K562 (cell line): ENCODE measurements around the gene USP11. TPM values are rescaled to one million over a fixed set of nuclear protein-coding genes. Genes with fewer than 3 reads are reported as not detected.

Source experiments
- BRF1 ChIP-seq: IDR thresholded peaks from 3 replicates; pipeline ENCODE4 v1.6.1; 2011; ENCODE audit warnings: borderline replicate concordance, mild to moderate bottlenecking; ENCODE audit not compliant: insufficient read length; ENCODE audit errors: extremely low read depth
- CBFA2T3 ChIP-seq: fragments of 450-650 bp; IDR thresholded peaks from 2 replicates; pipeline ENCODE4 v1.6.1; 2017
- CHCHD3 ChIP-seq: fragments of 250-450 bp; sonication (Bioruptor Pico); IDR thresholded peaks from 2 replicates; pipeline ENCODE4 v2.1.2; 2022; ENCODE audit warnings: mild to moderate bottlenecking
- DPF2 ChIP-seq: fragments of 450-650 bp; IDR thresholded peaks from 2 replicates; pipeline ENCODE4 v1.6.1; 2016
- GATAD2B ChIP-seq: fragments of 450-650 bp; IDR thresholded peaks from 2 replicates; pipeline ENCODE4 v1.6.1; 2017; ENCODE audit warnings: mild to moderate bottlenecking, borderline replicate concordance
- HCFC1 ChIP-seq: IDR thresholded peaks from 2 replicates; pipeline ENCODE4 v1.6.1; 2012; ENCODE audit warnings: low read depth, low read length, improper control_type of control experiment
- KLF10 ChIP-seq: fragments of 250-450 bp; sonication (Bioruptor Pico); IDR thresholded peaks from 2 replicates; pipeline ENCODE4 v1.6.1; 2021; ENCODE audit warnings: matching md5 sums
- KLF16 ChIP-seq: IDR thresholded peaks from 2 replicates; pipeline ENCODE4 v1.6.1; 2016; ENCODE audit warnings: antibody characterized with exemption
- NFIC ChIP-seq: fragments of 450-650 bp; IDR thresholded peaks from 2 replicates; pipeline ENCODE4 v1.6.1; 2017; ENCODE audit warnings: mild to moderate bottlenecking, inconsistent platforms
- PTBP1 ChIP-seq: fragments of 200-400 bp; formaldehyde crosslinking; IDR thresholded peaks from 2 replicates; pipeline ENCODE4 v1.6.1; 2017; ENCODE audit warnings: low read depth, low read length
- SMAD2 ChIP-seq: fragments of 150-350 bp; IDR thresholded peaks from 2 replicates; pipeline ENCODE4 v1.6.1; 2014; ENCODE audit warnings: low read depth, mild to moderate bottlenecking, low read length
- TARDBP ChIP-seq: fragments of 450-650 bp; IDR thresholded peaks from 2 replicates; pipeline ENCODE4 v1.6.1; 2016
- TBP ChIP-seq: optimal IDR thresholded peaks from 2 replicates; pipeline ENCODE3; 2011; ENCODE audit warnings: low read depth, low read length, improper control_type of control experiment
- THRA ChIP-seq: fragments of 450-650 bp; IDR thresholded peaks from 2 replicates; pipeline ENCODE4 v1.6.1; 2017; ENCODE audit warnings: mild to moderate bottlenecking, moderate library complexity
- YY1 ChIP-seq, 3 experiments: IDR thresholded peaks; 2 replicates each; pipeline ENCODE4 v1.6.1; 2011; ENCODE audit warnings: low read length in 2 of 3, mild to moderate bottlenecking in 2 of 3, moderate library complexity in 2 of 3, borderline replicate concordance in 1 of 3, control low read depth in 1 of 3, low read depth in 1 of 3; ENCODE audit not compliant: insufficient read depth in 3 of 3, insufficient replicate concordance in 2 of 3, control insufficient read depth in 1 of 3, insufficient read length in 1 of 3; ENCODE audit errors: extremely low read depth in 1 of 3
- ZNF121 ChIP-seq: sonication (generic); formaldehyde crosslinking; conservative IDR thresholded peaks from 2 replicates; pipeline ENCODE4 v1.8.0; 2022; ENCODE audit warnings: missing genetic modification reagents
- ZNF444 ChIP-seq: fragments of 250-450 bp; sonication (Bioruptor Pico); IDR thresholded peaks from 2 replicates; pipeline ENCODE4 v1.4.0; 2020; ENCODE audit warnings: mild to moderate bottlenecking, moderate library complexity
- ZNF583 ChIP-seq: fragments of 250-450 bp; sonication (Bioruptor Pico); IDR thresholded peaks from 2 replicates; pipeline ENCODE4 v1.4.0; 2020
- ZNF668 ChIP-seq: fragments of 250-450 bp; sonication (Bioruptor Pico); IDR thresholded peaks from 2 replicates; pipeline ENCODE4 v1.8.0; 2022; ENCODE audit warnings: mild to moderate bottlenecking, inconsistent platforms
- polyA plus RNA-seq, 8 experiments: library from polyadenylated mRNA; depleted of rRNA in 4 of 8; stranded (reverse) in 5 of 8; unstranded in 3 of 8; fragments of >200 nt; fragmentation: Nextera tagmentation in 2 of 8; fragmentation: Illumina TruSeq in 1 of 8; extraction: Ambion mirVana in 2 of 8; extraction: Trizol in 1 of 8; gene quantifications; 2 replicates each; pipeline versions ENCODE4 v1.2.1 to v1.2.3, GENCODE V29; 2011 to 2014; ENCODE audit warnings: inconsistent platforms in 1 of 8, missing spikeins in 1 of 8
- total RNA-seq, 7 experiments: library from RNA; depleted of rRNA in 6 of 7; stranded (reverse); fragments of >200 nt in 6 of 7; fragmentation: Illumina TruSeq in 2 of 7; extraction: Trizol in 2 of 7; gene quantifications; 2 replicates each; pipeline versions ENCODE4 v1.2.1 to v1.2.3, GENCODE V29; 2011 to 2021; ENCODE audit warnings: low replicate concordance in 1 of 7
- TF ChIP-seq, protein P1 (sequence below): fragments of 250-450 bp; sonication (Bioruptor Pico); IDR thresholded peaks from 2 replicates; pipeline ENCODE4 v1.4.0; 2020
- TF ChIP-seq, protein P2 (sequence below): fragments of 200-800 bp; sonication (Bioruptor generic); IDR thresholded peaks from 2 replicates; pipeline ENCODE4 v1.6.1; 2017; ENCODE audit warnings: missing genetic modification characterization, missing compliant biosample characterization
- TF ChIP-seq, protein P3 (sequence below): fragments of 250-450 bp; sonication (Bioruptor Pico); IDR thresholded peaks from 2 replicates; pipeline ENCODE4 v1.8.0; 2022; ENCODE audit warnings: inconsistent platforms
- TF ChIP-seq, protein P4 (sequence below): fragments of 250-450 bp; sonication (Bioruptor Pico); IDR thresholded peaks from 2 replicates; pipeline ENCODE4 v1.4.0; 2020; ENCODE audit warnings: borderline replicate concordance

Gene USP11
- total and polyA plus RNA-seq, 9 of the 15 experiments (the other 6 are each of a cell fraction or from before 2014, with no cell fraction given) = 2.5 to 29.0 (median 11.7) TPM

DNA sequence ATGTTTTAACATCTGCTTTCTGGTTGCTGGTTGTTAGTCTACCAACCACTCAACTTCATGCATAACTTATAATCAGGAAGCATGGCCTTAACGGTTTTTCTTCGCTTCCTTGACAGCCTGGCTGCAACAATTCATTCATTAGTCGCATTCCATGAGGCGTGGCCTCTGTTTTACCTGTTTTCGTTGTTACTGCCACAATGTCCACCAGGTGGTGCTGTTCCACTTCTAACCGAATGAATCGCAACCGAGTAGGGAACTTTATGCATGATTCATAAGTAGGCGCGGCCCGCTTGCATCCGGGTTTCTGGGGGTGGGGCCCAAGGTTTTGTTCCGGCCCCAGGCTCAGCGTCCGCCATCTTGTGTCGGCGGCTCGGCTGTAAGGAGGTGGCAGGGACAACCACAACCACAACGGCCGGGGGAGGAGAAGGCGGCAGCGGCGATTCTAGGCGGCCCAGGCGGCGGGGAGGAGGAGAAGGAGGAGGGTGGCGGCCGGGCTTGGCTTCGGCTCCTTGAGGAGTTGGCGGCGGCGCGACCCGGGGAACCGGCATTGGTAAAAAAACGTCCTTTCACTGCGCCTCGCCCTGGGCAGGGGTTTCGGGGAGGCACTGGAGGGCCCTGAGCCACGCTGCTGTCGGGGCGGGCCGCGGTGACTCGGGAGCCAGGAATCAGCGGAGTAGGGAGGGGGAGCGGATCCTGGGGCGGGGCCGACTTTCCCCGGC, 39.2 kb upstream of the USP11 start, which contains the start of gene UBA1 (continued):
- TF ChIP-seq, protein P1, sequence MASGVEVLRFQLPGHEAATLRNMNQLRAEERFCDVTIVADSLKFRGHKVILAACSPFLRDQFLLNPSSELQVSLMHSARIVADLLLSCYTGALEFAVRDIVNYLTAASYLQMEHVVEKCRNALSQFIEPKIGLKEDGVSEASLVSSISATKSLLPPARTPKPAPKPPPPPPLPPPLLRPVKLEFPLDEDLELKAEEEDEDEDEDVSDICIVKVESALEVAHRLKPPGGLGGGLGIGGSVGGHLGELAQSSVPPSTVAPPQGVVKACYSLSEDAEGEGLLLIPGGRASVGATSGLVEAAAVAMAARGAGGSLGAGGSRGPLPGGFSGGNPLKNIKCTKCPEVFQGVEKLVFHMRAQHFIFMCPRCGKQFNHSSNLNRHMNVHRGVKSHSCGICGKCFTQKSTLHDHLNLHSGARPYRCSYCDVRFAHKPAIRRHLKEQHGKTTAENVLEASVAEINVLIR (CRISPR knock-in tag) = no peak
- TF ChIP-seq CBFA2T3 (no peak), ZNF444 (no peak), YY1 (IDR thresholded peaks at IDR 0.05; ENCODE audit: borderline replicate concordance in 1 of 3, control insufficient read depth in 1 of 3, extremely low read depth in 1 of 3, insufficient read depth in 3 of 3, insufficient read length in 1 of 3, insufficient replicate concordance in 2 of 3, low read depth in 1 of 3, low read length in 2 of 3) (peak; percentile 74 to 97 (median 93)), KLF16 (no peak), CHCHD3 (CRISPR knock-in tag) (no peak), ZNF583 (CRISPR knock-in tag) (no peak), THRA (no peak), SMAD2 (no peak), HCFC1 (peak; percentile 27; the same call in 1 of the 2 replicates), TARDBP (no peak), DPF2 (0 out of 2 replicates have a peak, but pooled peaks have one; percentile 24), ZNF121 (no peak), ZNF668 (CRISPR knock-in tag) (no peak), PTBP1 (no peak), BRF1 (no peak), TBP (peak; percentile 86), NFIC (peak; percentile 54; the same call in 1 of the 2 replicates), GATAD2B (no peak; the same call in 1 of the 2 replicates), KLF10 (no peak)
- TF ChIP-seq, protein P2, sequence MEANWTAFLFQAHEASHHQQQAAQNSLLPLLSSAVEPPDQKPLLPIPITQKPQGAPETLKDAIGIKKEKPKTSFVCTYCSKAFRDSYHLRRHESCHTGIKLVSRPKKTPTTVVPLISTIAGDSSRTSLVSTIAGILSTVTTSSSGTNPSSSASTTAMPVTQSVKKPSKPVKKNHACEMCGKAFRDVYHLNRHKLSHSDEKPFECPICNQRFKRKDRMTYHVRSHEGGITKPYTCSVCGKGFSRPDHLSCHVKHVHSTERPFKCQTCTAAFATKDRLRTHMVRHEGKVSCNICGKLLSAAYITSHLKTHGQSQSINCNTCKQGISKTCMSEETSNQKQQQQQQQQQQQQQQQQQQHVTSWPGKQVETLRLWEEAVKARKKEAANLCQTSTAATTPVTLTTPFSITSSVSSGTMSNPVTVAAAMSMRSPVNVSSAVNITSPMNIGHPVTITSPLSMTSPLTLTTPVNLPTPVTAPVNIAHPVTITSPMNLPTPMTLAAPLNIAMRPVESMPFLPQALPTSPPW (CRISPR knock-in tag) = peak; percentile 40; the same call in 1 of the 2 replicates
- TF ChIP-seq, protein P3, sequence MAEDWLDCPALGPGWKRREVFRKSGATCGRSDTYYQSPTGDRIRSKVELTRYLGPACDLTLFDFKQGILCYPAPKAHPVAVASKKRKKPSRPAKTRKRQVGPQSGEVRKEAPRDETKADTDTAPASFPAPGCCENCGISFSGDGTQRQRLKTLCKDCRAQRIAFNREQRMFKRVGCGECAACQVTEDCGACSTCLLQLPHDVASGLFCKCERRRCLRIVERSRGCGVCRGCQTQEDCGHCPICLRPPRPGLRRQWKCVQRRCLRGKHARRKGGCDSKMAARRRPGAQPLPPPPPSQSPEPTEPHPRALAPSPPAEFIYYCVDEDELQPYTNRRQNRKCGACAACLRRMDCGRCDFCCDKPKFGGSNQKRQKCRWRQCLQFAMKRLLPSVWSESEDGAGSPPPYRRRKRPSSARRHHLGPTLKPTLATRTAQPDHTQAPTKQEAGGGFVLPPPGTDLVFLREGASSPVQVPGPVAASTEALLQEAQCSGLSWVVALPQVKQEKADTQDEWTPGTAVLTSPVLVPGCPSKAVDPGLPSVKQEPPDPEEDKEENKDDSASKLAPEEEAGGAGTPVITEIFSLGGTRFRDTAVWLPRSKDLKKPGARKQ (CRISPR knock-in tag) = no peak
- TF ChIP-seq, protein P4, sequence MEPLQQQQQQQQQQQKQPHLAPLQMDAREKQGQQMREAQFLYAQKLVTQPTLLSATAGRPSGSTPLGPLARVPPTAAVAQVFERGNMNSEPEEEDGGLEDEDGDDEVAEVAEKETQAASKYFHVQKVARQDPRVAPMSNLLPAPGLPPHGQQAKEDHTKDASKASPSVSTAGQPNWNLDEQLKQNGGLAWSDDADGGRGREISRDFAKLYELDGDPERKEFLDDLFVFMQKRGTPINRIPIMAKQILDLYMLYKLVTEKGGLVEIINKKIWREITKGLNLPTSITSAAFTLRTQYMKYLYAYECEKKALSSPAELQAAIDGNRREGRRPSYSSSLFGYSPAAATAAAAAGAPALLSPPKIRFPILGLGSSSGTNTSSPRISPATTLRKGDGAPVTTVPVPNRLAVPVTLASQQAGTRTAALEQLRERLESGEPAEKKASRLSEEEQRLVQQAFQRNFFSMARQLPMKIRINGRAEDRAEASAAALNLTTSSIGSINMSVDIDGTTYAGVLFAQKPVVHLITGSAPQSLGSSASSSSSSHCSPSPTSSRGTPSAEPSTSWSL (CRISPR knock-in tag) = no peak
